ENCODE data around the gene MYO1D.

DNA sequence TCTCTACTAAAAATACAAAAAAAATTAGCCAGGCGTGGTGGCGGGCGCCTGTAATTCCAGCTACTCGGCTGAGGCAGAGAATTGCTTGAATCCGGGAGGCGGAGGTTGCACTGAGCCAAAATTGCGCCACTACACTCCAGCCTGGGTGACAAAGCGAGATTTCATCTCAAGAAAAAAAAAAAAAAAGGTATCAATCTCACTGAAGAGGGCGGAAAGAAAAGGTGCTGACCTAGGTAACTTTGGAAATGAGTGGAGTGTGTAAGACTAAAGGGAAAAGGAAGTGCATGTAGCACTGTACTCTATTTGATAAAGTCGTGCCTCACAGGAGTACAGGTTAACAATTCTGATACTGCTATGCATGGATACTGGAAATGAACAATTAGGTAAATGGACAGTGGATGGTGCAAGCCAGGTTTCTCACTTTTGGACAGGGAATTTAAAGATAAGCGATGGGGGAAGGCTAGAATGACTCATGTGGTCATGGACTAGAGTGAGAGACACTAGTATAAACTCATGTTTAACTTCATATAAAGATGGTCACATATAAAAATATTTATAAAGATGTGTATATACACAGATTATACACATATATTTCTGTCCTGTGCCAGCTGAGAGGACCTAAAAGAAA lies 247.2 kb downstream of the MYO1D start:
- TF ChIP-seq, protein P1, sequence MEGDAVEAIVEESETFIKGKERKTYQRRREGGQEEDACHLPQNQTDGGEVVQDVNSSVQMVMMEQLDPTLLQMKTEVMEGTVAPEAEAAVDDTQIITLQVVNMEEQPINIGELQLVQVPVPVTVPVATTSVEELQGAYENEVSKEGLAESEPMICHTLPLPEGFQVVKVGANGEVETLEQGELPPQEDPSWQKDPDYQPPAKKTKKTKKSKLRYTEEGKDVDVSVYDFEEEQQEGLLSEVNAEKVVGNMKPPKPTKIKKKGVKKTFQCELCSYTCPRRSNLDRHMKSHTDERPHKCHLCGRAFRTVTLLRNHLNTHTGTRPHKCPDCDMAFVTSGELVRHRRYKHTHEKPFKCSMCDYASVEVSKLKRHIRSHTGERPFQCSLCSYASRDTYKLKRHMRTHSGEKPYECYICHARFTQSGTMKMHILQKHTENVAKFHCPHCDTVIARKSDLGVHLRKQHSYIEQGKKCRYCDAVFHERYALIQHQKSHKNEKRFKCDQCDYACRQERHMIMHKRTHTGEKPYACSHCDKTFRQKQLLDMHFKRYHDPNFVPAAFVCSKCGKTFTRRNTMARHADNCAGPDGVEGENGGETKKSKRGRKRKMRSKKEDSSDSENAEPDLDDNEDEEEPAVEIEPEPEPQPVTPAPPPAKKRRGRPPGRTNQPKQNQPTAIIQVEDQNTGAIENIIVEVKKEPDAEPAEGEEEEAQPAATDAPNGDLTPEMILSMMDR (IDR thresholded peaks at IDR 0.05; ENCODE audit: low read depth, low read length) = no peak
- TF ChIP-seq EZH2phosphoT487 (IDR thresholded peaks at IDR 0.05; ENCODE audit: low read depth) = no peak

Data from OCI-LY3 (cell line).